G401.6 (cell line): Measurements from ENCODE around the gene EDAR.

ENCODE experiments used
- FAIRE-seq: peaks from 2 replicates; lab custom pipeline; 2012; peaks lifted over from hg19 to GRCh38; lab: Jason Lieb, UNC

The EDAR gene

DNA sequence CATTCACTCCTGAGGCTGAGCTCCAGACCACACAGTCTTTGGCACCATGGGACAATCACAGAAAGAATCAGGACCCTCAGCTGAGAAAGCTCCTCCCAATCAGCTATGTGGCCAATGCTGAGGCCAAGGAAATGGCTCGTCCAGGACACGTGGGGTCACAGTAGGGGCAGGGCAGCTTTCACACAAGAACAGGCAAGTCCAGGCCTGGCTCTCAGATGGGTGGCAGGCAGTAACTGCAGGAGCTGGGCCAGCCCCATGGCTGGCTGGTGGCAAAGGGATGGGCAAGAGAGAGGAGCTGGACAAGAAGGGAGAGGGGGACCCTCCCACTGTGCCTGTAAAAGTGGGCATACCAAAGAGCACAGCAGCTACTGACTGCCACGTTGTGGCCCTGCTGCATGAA lies 12.2 kb upstream of the EDAR start:
- FAIRE-seq, result no peak

DNA sequence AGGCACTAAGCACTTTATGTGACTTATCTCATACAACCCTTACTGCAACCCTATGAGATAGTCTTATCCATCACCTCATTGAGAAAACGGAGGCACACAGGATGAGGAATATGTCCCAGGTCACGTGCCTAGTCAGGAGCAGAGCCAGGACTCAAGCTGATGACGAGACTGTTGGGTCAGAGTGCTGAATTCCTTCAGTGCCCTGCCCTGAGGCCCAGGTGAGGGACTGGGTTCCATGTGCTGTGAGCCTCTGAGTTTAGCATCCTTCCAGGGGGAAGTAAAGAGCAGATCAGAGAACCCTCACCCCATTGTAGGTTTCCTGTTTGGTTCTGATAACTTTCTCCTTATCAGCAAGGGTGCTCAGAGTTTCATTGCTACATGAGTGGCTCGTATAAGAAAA lies 11.7 kb upstream of the EDAR start:
- no peak for FAIRE-seq

DNA sequence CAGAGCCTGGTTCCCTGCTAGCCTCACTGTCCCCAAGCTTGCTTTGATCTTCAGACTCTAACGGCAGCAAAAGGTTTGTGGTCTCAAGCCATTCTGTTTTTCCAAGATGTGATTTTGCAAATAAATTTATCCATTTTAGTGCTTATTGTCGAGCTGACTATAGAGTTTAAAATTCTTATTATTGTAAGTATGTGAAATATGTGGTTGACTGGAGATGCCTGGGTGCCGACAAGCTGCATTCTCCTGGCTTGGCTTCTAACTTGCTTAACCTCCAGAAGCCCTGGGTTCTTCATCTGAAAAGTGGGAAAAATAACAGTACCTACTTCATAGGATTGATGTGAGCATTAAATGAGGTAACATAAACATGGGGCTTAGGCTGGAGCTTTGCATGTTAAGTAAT lies 9.9 kb upstream of the EDAR start:
- no peak for FAIRE-seq

DNA sequence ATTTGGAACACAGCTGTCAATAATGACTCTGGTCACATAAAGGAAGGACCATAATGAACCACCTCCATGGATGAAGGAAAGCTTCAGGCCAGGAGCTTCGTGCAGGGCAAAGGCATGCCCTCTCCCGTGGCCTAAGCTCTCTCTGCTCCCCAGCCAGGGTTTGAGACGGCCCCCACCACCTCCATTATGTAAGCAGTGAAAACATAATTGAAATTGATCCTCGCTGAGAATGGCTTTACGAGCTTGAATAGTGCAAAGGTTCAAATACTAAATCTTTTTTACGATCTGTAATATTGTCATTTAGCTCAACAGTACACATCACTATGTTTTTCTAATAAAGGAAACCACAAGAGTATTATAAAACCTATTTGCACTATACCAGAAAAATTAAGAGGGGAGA lies 5.2 kb upstream of the EDAR start:
- FAIRE-seq, result no peak

DNA sequence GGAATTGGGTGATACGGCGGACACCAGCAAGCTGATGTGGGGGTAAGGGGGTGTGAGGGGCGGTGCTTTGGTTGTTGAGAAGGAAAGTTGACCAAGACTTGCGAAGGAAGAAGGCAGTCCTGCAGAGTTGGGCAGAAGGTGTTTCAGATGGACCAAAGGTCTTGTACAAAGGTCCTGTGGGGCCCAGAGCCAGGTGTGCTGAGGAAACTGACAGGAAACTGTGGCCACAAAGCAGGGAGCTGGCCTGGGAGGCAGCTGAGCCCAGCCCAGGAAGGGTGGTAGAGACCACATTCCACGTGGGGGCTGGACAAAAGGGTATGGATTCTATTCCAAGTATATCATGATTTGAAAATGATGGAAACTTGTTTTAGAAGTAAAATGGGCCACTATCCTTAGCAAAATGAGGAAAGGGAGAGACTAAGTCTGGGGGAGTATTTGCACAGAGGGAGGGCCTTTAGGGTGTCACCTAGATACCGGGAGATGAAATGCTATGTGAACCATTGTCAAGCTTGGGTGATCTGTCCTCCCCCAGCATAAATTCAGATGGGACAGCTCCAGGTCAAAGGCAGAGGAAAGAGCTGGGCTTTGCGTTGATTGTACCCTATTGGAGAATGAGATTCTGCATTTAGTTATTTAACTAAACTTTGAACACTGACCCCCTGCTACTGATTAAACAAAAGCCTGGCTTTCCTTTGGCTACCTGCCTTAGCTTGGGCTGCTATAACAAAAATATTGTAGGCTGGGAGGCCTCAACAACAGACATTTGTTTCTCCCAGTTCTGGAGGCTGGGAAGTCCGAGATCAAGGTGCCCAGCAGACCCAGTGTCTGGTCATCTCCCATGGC lies 4.3 kb upstream of the EDAR start:
- FAIRE-seq, result no peak

DNA sequence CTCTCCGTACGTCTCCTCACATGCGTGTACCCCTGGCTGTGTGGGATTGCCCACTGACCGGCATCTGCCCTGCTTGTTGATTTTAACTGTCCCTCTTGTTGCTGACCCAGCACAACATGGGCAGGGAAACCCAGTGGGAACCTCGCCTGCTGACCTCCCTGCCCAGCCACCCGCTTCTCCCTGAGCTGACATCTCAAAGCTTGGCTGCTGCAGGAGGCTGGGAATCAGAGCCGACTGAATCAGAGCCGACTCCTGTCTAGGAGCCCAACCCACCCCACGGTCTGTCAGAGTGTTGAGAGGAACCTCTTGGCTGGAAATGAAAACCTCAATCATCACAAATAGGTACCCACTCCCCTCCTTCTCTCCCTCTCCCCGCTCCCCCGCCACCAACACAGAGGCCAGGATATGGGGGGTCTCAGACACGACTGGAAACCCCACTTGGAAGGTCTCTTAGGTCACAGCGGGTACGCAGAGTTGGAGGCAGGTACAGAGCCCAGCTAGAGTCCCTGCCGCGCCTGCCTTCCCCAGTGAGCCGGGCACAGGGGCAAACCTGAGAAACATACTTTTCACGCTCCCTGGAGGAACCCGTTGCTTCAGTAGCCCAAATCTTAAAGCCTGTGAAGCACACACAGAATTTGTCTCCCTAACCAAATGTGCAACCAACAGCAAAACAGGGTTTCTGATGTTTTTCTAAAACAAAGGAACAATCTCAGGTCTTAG lies 784 bp downstream of the EDAR start:
- FAIRE-seq, result no peak

DNA sequence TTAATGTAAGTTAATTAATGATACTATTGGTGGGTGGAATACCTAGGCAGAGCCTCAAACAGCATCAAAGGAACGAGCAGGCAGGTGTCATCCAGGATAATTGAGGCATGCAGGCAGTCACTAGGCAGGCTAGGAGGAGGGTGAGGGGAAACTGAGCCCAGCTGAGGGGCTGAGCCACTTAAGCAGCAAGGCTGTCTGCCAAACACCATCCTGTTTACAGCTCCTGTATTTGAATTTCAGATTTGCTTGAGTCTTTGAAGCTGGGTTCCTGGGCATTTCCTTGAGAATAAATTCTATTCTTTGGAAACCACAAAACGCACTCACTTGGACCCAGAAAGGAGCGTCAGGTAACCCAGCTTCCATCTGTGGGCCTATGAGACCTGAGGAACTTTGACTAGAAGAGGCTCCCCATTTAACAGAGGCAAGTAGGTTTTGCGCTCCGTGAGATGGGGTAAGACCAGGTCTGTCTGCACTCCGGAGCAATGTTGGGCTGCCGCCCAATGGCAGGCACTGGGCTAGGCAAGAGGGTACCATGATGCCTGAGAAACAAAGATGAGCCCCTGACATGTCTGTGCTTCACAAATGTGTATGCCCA lies 2.0 kb downstream of the EDAR start:
- no peak for FAIRE-seq

DNA sequence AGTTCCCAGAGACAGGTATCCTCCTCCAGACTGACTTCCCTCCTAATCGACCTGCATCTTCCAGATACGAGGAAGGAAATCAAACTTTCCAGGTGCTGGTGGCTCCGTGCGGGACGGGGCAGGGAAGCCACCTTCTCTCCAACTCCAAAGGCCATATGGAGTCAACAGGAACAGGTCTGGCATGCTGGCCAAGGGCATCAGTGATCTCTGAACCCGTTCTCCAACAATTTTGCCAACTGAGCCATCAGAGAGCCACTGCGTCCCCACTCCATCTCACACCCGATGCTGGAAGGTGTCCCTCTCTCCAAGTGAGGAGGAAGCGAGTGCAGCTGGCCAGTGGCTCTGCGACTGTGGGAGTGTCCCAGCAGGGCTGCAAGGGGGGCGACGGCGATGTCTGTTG lies 5.4 kb downstream of the EDAR start:
- no peak for FAIRE-seq

DNA sequence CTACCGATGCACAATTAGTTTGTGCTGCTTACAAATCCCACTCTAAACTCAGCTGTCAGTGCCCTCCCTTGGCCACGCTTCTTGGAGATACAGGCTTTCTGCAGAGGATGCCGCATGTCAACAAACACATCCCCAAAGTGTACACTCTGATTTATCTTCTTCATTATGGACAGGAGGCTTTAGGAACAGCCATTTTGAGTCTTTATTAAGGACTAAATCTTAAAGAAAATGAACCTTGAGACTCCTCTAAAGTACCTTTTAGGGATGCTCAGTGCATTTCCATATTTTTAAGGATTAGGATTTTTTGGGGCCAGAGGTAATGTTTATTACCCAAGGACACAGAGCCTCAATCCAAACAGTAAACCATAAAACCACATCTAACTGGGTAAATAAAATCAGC lies 6.0 kb downstream of the EDAR start:
- no peak for FAIRE-seq

DNA sequence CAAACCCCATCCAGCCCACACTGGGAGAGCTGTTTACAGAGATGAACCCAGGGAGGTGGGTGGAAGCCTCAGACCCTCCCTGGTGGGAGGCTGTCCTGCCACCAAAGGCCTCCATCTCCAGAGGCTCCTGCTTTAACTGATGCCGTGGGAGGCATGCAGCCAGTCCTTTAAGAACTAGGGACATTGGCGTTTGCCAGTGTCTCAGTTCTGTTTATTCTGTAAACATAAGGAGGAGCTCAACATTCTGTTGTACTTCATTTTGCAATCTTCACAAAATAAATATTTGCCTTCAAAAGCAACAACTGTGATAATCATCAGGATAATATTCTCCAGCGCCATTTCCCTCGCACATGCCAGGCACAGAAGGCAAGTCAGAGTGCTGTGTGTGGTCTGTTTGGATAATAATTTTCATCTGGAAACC lies 6.8 kb downstream of the EDAR start:
- FAIRE-seq, result no peak

DNA sequence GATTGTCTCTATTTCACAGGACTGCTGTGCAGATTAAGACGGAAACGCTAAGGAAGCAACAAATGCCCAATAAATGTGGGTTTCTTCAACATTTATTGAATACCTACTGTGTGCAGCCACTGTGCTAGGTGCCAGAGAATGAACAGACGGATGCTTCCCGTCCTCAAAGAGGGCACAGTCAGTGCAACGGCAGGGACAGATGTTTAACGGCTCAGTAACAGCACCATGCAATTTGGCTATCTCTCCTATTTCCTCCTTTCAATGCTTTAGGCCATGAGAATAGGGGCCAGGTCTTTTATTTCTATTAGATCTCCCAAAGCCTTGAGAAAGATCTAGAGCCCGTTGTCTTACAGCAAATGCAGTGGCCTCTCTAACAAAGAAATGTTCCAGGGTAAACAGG lies 7.2 kb downstream of the EDAR start:
- no peak for FAIRE-seq

DNA sequence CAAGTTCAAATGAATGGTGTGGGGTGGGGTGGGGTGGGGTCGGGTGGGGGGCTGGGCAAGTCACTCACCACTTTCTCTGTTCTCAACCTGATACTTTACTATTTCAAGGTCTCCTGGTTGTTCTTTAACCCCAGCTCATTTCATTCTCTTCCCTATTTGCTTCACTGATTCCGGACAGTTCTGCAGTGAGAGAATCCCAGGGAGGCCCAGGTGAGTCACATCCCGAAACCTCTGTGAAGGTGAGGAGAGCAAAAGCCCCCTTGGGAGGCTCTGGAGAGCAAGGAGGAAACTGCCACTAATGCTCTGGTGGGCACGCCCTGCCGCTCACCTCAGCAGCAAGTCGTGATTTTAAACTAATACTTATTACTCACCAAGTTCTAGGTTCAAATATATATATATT lies 8.9 kb downstream of the EDAR start:
- FAIRE-seq, result no peak

DNA sequence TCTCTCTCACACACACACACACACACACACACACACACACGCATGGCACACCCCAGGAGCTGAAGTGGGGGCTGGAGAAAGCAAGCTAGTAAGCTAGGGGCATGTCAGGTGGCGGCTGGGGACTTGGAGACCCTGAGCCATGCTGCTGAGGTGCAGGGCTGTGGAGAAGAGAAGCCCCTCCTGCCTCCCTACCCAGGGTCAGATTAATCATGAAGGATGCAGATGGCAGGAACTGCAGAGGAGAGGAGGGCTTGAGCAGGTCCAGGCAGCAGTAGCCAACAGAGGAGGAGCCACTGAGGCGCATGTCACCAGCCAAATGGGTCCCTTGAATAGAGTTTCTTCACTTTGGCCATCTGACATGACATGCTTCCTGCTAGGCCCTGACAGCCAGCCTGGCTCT lies 9.6 kb downstream of the EDAR start:
- no peak for FAIRE-seq

DNA sequence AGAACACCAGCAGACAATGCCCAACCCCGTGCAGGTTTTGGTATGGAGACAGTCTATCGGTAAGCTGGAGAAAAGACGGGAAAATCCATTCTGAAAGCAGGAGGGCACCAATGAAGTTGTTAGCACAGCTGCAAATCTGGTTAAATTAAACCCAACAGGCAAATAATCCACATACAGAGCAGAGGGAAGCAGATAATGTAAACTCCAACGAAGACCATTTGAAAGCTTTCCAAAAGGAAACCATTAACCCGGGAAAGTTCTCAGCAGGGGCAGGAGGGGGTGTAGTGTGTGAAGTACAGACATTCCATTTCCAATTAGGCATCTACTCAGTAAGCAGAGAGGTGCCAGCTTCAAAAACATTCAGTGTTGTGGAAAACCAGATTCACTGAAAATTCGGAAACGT lies 10.3 kb downstream of the EDAR start:
- no peak for FAIRE-seq

DNA sequence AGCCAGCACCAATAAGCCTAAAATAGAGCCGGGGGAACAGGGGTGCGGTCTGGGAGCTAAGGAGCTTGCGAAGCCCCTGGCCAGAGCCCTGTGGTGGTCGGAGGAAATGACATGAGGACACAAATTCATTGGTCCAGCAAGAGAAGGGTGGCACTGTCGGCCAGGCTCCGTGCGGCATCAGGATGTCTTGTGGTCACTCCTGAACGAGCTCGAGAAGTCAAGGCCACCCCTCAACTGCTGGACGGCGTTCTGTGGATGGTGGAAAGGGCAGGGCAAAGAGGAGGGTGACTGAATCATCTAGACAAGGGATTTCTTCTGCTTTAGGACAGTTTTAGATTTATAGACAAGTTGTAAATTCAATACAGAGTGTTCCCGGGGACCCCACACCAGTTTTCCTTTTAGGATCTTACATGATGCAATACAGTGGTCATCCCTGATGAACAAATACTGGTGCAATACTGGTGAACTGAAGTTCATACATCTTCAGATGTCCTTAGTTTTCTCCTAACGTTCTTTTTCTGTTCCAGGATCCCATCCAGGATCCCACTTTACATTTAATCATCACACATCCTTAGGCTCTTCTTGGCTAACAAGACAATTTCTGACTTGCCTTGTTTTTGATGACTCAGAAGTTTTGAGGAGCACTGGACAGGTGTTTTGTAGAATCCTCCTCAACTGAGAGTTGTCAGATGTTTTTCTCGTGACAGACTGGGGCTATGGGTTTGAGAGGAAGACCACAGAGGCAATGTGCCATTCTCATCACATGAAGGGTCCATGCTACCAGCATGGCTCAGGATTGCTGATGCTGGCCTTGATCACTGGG lies 13.2 kb downstream of the EDAR start:
- no peak for FAIRE-seq

DNA sequence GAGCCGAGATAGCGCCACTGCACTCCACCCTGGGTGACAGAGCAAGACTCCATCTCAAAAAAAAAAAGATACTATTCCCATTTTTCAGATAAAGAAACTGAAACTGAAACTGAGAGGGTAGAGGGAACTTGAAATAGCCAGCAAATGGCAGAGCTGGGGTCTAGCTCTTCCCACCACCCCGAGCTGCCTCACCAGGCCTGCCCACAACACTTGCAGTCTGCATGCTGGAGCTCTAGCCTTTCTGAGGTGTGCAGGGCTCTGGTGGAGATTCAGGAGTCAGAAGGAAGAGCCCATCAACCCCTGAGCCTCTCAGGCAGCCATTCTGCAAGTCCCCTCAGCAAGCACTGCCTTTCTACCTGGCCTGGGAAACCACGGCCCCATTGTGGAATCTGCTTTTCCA lies 14.3 kb downstream of the EDAR start:
- FAIRE-seq, result no peak

DNA sequence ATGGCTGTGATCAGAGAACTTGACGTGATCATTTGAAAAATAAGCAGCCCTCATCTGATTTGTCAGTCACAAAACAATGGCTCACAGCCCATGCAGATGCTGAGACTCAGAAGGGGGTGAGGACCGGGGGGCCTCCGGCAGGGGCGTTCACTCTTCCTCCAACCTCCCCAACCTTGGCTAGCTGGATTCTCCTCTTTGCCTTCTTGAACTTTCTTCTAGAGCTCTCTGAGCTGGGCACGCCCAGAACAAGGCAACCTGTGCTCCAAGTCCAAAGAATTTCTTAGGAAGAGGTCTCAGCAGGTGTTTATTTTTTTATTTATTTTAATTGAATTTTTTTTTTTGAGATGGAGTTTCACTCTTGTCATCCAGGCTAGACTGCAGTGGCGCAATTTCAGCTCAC lies 16.4 kb downstream of the EDAR start:
- FAIRE-seq, result no peak

DNA sequence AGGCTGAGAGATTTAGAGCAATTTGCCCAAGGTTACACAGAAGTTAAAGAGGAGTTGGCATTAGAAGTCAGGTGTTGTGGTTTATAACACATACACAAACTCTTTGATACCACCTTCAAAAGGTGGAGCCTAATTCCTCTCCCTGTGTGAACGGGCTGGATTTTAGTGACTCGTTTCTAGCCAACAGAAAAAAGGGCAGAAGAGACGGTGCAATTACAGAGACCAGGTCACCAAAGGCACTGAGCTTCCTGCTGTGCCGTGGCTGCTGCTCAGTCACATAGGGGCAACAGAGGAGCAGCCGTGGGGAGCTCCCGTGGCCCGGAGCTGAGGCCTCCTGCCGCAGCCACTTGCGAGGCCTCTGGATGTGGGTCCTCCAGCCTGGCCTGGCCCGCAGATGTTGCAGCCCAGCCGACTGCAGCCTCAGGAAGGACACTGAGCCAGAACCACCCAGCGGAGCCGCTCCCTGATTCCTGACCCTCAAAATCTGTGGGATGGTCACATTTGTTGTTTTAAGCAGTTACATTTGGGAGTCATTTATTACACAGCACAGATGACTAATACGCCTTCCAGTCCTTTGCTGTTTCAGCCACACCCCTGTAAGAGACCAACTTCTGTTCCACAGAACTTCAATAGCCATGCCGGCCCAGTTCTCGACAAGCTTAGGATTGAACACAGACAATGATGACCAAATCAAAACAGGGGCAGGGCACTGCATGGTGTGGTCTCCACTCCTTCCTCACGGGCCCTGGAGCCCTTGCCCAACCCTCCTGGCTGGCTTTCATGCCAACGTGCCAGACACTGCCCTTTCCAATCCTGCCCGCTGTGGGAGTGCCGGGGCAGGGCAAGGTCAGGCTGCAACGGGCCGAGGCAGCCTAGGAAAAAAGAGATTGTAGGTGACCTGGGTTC lies 17.1 kb downstream of the EDAR start:
- FAIRE-seq, result no peak

DNA sequence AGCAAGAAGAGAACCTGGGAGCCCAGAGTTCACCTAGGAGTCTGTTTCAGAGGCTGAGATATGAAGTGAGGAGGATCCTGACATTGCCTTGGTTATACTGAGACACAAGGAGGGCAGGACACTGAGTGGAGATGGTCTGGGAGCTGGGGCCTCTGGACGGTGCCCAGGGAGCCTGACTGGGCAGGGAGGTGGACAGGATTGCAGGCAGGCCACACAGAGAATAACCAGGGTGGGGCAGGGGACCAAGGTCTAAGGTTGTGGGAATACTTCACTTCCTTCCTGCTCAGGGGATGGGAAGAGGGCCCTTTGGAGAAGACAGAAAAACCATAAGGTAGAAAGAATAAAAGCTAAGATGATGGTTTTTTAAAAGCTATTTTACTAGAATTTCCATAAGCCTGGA lies 18.7 kb downstream of the EDAR start:
- FAIRE-seq, result no peak

DNA sequence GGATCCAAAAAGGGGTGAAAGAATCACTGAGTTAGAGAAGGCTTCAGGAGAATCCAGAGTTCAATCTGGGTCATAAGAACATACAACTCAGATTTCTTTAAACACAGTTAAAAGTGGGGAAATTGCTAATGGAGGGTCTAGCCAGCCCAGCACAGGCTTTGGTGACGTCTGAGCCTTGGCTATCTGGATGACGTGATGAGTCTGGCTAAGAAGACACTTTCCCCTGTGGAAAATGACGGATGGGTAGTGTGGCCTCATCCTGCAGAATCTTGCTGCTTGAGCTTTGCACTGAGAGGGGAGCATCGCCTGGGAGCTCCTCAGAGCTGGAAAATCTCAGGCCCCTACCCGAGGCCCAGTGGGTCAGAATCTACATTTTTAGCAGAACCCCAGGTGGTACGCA lies 19.2 kb downstream of the EDAR start:
- FAIRE-seq, result no peak

DNA sequence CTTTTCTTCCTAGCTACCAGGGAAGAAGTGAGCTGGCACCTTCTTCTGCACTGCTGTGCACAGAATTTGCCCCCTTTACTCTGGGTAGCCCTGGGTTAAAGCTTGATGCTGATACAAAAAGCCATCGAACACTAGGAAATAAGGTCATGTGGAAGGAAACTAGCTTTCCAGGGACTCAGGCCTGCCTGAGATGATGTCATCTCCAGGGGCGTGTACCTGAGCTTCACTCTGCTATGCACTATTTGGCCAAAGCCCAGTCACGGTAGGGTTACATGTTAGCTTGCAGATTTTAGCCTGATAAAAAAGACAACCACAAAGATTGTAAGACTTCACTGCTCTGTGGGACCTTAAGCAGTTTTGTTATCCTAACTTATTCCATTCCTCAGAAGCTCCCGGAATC lies 20.4 kb downstream of the EDAR start:
- no peak for FAIRE-seq

DNA sequence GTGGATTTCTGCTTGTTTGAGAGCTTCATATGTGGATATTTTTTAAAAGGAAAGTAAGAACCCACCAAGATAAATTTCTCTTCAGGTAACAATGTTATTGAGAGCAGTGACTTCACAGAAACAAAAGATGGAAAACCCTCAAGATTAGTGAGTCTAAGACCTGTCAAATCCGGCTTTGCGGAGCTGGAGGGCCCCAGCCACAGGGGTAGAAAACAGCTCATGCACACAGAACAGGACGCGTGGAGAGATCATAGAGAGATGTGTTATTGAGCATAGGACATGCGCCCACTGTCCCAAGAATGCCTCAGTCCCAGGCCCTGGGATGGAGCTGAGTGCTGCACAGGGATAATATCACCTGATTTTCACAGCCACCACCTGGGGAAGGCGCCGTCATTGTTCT lies 21.3 kb downstream of the EDAR start:
- FAIRE-seq, result no peak
